Loucy (cell line): Measurements from ENCODE around the gene PEAK1.
"Not testable (repeated sequence)": the region's sequence is repeated elsewhere in the genome, so short reads cannot be mapped to it uniquely, and the experiment has no call there.

ENCODE experiments used
- H2AFZ ChIP-seq: fragments of 200-600 bp; sonication (generic); 2 replicates; pipeline ENCODE4 v1.6.0; 2016; ENCODE audit warnings: antibody characterized with exemption, mild to moderate bottlenecking, low read length, moderate library complexity
- H3F3A ChIP-seq: fragments of 200-600 bp; 2 replicates; pipeline ENCODE4 v1.6.0; 2016; ENCODE audit warnings: antibody characterized with exemption, low read depth, mild to moderate bottlenecking
- H3K27me3 ChIP-seq: fragments of 200-600 bp; sonication (generic); 2 replicates; pipeline ENCODE4 v1.6.1; 2014; ENCODE audit warnings: low read length, mild to moderate bottlenecking; ENCODE audit not compliant: insufficient read depth, poor library complexity, severe bottlenecking
- H3K36me3 ChIP-seq: fragments of 200-600 bp; sonication (generic); 2 replicates; pipeline ENCODE4 v1.6.1; 2016; ENCODE audit warnings: low read length; ENCODE audit not compliant: insufficient read depth
- H3K4me1 ChIP-seq: fragments of 200-600 bp; sonication (generic); 2 replicates; pipeline ENCODE4 v1.5.1; 2014; ENCODE audit warnings: low read length, mild to moderate bottlenecking; ENCODE audit not compliant: insufficient read depth, poor library complexity, severe bottlenecking
- H3K4me2 ChIP-seq: fragments of 200-600 bp; sonication (generic); 2 replicates; pipeline ENCODE4 v1.6.0; 2014; ENCODE audit warnings: antibody characterized with exemption, low read length, low read depth, mild to moderate bottlenecking; ENCODE audit not compliant: poor library complexity, severe bottlenecking
- H3K4me3 ChIP-seq: fragments of 200-600 bp; sonication (generic); 2 replicates; pipeline ENCODE4 v1.5.1; 2014; ENCODE audit warnings: low read length, mild to moderate bottlenecking, mixed read lengths; ENCODE audit not compliant: poor library complexity, severe bottlenecking
- H3K79me2 ChIP-seq: fragments of 200-600 bp; sonication (generic); 2 replicates; pipeline ENCODE4 v1.6.1; 2014; ENCODE audit warnings: low read length; ENCODE audit not compliant: insufficient read depth
- H3K9ac ChIP-seq: fragments of 200-600 bp; sonication (generic); 2 replicates; pipeline ENCODE4 v1.6.0; 2014; ENCODE audit warnings: mild to moderate bottlenecking, low read depth, low read length, moderate library complexity; ENCODE audit not compliant: poor library complexity, severe bottlenecking
- H3K9me2 ChIP-seq: fragments of 200-600 bp; sonication (generic); replicated peaks from 2 replicates; pipeline ENCODE4 v1.6.1; 2016; ENCODE audit warnings: low read depth, low read length, mixed read lengths
- H3K9me3 ChIP-seq: fragments of 200-600 bp; sonication (generic); 2 replicates; pipeline ENCODE4 v1.6.1; 2014; ENCODE audit warnings: mild to moderate bottlenecking, antibody characterized with exemption, low read length, low read depth; ENCODE audit not compliant: insufficient read depth
- H4K20me1 ChIP-seq: fragments of 200-600 bp; sonication (generic); 2 replicates; pipeline ENCODE4 v1.6.0; 2014; ENCODE audit warnings: antibody characterized with exemption, low read length, mild to moderate bottlenecking; ENCODE audit not compliant: insufficient read depth, poor library complexity, severe bottlenecking
- EZH2phosphoT487 ChIP-seq: fragments of 200-600 bp; IDR thresholded peaks from 2 replicates; pipeline ENCODE4 v1.6.1; 2018; ENCODE audit warnings: antibody characterized with exemption, mild to moderate bottlenecking, moderate library complexity, borderline replicate concordance
- TF ChIP-seq, protein P1 (sequence below): fragments of 200-600 bp; sonication (generic); conservative IDR thresholded peaks from 2 replicates; pipeline ENCODE4 v1.5.1; 2014; ENCODE audit warnings: mild to moderate bottlenecking, antibody characterized with exemption, low read length

PEAK1 gene

DNA sequence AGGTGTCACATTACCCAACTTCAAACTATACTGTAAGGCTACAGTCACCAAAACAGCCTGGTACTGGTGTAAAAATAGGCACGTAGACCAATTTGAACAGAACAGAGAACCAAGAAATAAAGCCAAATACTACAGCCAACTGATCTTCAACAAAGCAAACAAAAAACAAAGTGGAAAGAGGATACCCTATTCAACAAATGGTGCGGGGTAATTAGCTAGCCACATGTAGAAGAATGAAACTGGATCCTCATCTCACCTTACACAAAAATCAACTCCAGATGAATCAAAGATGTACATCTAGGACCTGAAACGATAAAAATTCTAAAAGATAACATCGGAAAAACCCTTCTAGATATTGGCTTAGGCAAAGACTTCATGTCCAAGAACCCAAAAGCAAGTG lies 13.1 kb downstream of the PEAK1 start:
- no peaks in the 10 kb centered on the region for H3K27me3 ChIP-seq
- H3K79me2 ChIP-seq: peaks cover 50% of the 10 kb centered on the region

DNA sequence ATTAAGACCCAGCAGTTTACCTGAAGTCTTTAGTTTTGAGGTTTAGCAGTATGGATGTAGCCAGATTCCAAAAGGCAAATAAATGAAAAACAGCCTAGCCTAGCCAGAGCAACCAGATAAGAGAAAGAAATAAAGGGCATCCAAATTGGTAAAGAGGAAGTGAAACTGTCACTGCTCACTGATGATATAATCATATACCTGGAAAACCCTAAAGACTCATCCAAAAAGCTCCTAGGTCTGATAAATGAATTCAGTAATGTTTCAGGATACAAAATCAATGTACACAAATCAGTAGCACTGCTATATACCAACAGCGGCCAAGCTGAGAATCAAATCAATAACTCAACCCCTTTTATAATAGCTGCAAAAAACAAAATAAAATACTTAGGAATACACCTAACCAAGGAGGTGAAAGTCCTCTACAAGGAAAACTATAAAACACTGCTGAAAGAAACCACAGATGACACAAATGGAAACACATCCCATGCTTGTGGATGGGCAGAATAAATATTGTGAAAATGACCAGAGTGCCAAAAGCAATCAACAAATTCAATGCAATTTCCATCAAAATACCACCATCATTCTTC lies 13.6 kb downstream of the PEAK1 start:
- H3K4me1 ChIP-seq: peaks cover 22% of the 10 kb centered on the region
- peaks cover 44% of the 10 kb centered on the region for H3K79me2 ChIP-seq
- not testable (repeated sequence) for H3K9me2 ChIP-seq, H3K4me3 ChIP-seq, H3K9ac ChIP-seq, H2AFZ ChIP-seq, H3K27me3 ChIP-seq, H4K20me1 ChIP-seq, H3K9me3 ChIP-seq, H3K4me2 ChIP-seq, H3K36me3 ChIP-seq, H3F3A ChIP-seq

More for the DNA sequence above, 13.1 kb downstream of the PEAK1 start:
- H3F3A ChIP-seq: no peaks in the 10 kb centered on the region
- H3K4me1 ChIP-seq: peaks cover 23% of the 10 kb centered on the region
- no peaks in the 10 kb centered on the region for H4K20me1 ChIP-seq
- H3K9me2 ChIP-seq: no peaks in the 10 kb centered on the region
- no peak overlapping the region for H2AFZ ChIP-seq
- H3K4me2 ChIP-seq: no peak overlapping the region
- TF ChIP-seq EZH2phosphoT487: no peak
- TF ChIP-seq, protein P1, sequence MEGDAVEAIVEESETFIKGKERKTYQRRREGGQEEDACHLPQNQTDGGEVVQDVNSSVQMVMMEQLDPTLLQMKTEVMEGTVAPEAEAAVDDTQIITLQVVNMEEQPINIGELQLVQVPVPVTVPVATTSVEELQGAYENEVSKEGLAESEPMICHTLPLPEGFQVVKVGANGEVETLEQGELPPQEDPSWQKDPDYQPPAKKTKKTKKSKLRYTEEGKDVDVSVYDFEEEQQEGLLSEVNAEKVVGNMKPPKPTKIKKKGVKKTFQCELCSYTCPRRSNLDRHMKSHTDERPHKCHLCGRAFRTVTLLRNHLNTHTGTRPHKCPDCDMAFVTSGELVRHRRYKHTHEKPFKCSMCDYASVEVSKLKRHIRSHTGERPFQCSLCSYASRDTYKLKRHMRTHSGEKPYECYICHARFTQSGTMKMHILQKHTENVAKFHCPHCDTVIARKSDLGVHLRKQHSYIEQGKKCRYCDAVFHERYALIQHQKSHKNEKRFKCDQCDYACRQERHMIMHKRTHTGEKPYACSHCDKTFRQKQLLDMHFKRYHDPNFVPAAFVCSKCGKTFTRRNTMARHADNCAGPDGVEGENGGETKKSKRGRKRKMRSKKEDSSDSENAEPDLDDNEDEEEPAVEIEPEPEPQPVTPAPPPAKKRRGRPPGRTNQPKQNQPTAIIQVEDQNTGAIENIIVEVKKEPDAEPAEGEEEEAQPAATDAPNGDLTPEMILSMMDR: no peak
- H3K9me3 ChIP-seq: no peaks in the 10 kb centered on the region
- H3K4me3 ChIP-seq: no peak overlapping the region
- H3K9ac ChIP-seq: no peak overlapping the region
- H3K36me3 ChIP-seq: no peaks in the 10 kb centered on the region

DNA sequence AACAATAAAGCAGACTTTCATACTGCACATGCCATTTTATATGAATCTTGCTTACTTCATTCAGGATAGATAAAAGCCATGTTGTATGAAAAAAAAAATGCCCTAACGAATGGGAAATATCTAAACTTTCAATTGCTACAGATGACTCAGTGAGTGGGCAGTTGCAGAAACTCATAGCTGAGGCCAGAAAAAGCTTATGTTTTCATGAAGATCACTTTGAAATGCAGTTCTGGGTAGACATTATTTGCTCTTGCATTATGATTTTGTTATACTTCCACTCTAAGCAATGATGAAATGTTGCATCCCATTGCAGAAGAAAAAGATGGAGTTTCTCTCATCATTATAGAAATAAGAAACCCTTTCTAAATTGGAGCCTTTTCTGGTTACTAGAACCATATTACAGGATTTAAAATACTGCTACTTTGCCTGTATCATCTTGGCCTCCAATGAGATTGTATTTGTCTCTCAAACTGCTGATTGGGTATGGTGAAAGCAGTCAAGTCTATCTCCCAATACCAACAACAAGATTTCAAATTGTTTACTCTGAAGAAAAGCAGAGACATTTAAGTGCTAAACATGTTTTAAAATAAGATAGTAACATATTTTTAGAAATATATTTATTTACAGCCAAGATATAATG lies 17.0 kb downstream of the PEAK1 start:
- no peak overlapping the region for H3K4me3 ChIP-seq
- no peaks in the 10 kb centered on the region for H3K36me3 ChIP-seq
- no peaks in the 10 kb centered on the region for H3K9me2 ChIP-seq
- peaks cover 34% of the 10 kb centered on the region; the same call in 1 of the 2 replicates for H3K79me2 ChIP-seq
- no peaks in the 10 kb centered on the region for H3F3A ChIP-seq
- TF ChIP-seq, protein P1: no peak
- no peak for TF ChIP-seq EZH2phosphoT487
- no peak overlapping the region for H3K4me2 ChIP-seq
- H2AFZ ChIP-seq: no peak overlapping the region
- peaks cover 5% of the 10 kb centered on the region for H3K4me1 ChIP-seq
- no peak overlapping the region for H3K9ac ChIP-seq
- no peaks in the 10 kb centered on the region for H3K27me3 ChIP-seq
- H4K20me1 ChIP-seq: no peaks in the 10 kb centered on the region
- 0 out of 2 replicates have a peak, but pooled peaks cover 12% of the 10 kb centered on the region for H3K9me3 ChIP-seq

DNA sequence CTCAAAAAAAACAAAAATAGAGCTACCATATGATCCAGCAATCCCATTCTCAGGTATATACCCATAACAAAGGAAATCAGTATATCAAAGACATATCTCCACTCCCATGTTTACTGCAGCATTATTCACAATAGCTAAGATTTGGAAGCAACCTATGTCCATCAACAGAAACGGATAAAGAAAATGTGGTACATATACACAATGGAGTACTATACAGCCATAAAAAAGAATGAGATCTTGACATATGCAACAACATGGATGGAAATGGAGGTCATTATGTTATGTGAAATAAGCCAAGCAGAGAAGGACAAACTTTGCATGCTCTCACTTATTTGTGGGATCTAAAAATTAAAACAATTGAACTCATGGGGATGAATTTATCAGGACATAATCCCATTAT lies 19.6 kb downstream of the PEAK1 start:
- no peaks in the 10 kb centered on the region for H3K27me3 ChIP-seq
- H2AFZ ChIP-seq: no peak overlapping the region
- TF ChIP-seq, protein P1: no peak
- TF ChIP-seq EZH2phosphoT487: no peak
- no peaks in the 10 kb centered on the region for H3F3A ChIP-seq
- H3K79me2 ChIP-seq: peaks cover 31% of the 10 kb centered on the region
- H3K4me3 ChIP-seq: no peak overlapping the region
- no peaks in the 10 kb centered on the region for H3K9me2 ChIP-seq
- H3K36me3 ChIP-seq: no peaks in the 10 kb centered on the region
- no peaks in the 10 kb centered on the region for H3K4me1 ChIP-seq
- H4K20me1 ChIP-seq: no peaks in the 10 kb centered on the region
- no peak overlapping the region for H3K4me2 ChIP-seq
- H3K9me3 ChIP-seq: peaks cover 17% of the 10 kb centered on the region; the same call in 1 of the 2 replicates
- H3K9ac ChIP-seq: no peak overlapping the region
